GM19372 (cell line): ENCODE data around the gene LYST.

Source experiments
- ATAC-seq: cut with Tn5 transposase; IDR thresholded peaks from one replicate; pipeline ENCODE4 v1.9.1; 2021; ENCODE audit warnings: mild to moderate bottlenecking, low read depth, moderate library complexity; ENCODE audit not compliant: unreplicated experiment

LYST gene

GRCh38 chr1:235885655-235886262 is 19.1 kb upstream of the LYST start:
- no peak for ATAC-seq

GRCh38 chr1:235883261-235883927 is 16.7 kb upstream of the LYST start:
- no peak for ATAC-seq

DNA sequence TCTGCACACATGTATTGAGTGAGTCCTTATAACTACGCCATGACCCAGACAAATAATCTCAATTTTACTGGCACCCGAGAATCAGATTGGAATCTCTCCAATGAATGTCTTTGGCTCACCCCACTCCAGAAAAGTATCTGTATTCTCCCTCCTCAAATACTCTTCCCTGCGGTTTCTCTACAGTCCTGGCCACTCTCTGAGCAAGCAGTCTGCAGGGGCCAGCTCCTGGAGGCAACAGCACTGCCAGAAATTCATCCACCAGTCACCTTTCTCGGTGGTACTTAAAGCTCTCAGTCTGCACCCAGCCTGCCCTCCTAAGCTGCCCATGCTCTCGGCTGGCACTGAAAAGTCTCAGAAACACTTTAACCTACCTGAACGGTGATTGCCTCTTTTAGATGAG is 16.1 kb upstream of the LYST start:
- ATAC-seq: no peak

DNA sequence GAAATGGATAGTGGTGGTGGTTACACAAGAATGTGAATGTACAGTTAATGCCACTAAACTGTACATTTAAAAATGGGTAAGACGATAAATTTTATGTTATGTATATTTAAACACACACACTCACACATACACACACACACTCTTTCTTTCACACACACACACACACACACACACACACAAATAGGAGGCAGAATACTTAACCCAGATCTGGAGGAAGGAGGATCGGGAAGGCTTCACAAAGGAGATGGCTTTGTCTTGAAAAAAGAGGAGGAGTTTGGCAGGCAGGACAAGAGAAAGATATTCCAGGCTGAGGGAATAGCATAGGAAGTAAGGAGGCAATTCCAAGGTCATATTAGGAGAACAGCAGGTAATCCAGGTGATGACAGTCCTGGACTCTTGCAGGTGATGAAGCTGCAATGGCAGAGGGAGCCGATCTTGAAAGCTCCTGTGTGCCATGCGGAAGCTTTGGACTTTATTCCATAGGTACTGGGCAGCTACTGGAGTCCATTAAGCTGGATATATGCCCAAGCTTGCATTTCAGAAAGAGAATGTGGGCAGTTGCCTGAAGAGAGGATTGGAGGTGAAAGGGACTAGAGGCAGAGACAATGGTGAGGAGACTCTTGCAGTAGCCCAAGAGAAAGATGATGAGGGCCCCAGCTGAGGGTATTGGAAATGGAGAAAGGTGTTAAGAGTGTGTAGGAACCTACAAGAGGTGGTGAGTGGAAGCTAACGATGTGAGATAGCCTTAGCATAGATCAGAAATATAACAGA is 15.4 kb upstream of the LYST start:
- no peak for ATAC-seq

GRCh38 chr1:235878082-235878811 is 11.5 kb upstream of the LYST start:
- no peak for ATAC-seq

DNA sequence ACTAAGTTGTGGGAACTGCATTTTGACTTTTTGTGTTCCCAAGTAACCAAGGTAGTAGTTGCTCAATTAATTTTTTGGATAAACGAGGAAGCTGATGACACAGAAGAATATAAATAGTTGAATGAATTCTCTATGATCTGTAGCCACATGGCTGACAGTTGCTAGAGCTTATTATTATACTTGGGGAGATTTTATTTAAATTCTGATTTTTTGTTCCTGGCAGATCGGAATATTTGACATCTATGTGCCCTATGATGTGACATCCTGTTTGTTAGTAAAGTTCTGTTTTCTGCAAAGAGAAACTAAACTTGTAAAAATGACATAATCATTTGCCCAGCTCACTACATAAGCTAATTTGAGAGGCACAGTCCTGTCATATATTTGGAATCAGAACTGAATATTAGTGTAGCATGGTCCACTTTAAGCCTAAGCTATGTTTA is 9.7 kb upstream of the LYST start:
- no peak for ATAC-seq

DNA sequence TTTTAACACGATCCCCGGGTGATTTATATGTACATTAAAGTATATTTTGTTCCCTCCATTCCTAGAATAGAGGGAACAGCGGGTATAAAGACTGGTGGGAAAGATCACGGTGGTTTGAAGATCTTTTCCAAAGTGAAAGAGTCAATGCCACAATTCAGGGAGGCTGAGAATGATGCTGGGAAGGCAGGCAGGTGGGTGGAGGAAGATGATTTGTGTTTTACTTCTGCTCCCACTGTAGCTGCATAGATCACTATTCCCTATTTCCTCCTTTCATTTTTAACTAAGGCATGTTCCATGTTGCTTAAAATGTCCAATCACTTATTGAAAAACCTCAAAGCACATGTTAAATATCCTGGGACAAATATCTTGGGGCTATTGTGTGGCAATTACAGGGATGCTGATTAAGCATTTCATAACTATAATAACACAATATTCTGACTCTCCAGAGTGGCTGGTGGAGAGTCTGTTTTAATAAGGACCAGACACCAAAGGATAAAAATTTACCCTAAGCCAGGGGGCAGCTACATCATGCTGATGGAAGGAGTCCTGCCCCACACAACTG is 8.4 kb upstream of the LYST start:
- ATAC-seq: no peak

GRCh38 chr1:235874261-235874660 is 7.6 kb upstream of the LYST start:
- no peak for ATAC-seq

DNA sequence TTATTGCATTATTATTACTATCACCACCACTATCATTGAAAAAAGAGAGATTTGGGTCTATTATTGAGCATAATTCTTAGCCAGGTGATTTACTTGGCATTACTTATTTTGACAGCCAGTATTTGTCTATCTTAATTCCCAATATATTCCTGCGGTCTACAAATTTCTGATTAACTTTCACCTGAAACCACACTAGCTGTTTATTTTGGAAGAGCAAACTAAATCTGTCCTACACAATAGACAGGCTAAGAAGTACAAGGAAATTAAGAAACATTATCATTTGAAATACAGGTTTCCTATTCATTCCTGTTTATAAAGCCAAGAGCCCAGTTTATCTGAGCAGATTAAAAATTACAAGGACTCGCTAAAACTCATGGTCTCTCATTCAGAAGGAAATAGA is 6.9 kb upstream of the LYST start:
- no peak for ATAC-seq

DNA sequence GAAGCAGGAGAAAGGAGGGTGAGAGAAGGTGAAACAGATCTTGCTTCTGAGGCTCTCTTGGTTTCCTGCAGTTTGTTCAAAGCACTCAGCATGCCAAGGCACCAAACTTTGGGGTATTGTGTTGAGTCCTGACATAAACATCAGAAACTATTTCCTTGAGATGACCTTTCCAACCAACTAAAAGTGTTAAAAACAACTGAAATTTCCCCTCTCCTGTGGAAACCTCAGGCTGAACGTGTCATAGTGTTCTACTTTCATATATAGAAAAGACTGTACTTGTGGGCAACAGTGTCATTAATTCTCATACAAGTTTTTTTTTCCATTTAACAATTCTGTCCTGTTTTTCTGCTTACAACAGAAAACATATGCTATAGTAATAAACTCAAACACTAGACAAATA is 6.3 kb upstream of the LYST start:
- no peak for ATAC-seq

DNA sequence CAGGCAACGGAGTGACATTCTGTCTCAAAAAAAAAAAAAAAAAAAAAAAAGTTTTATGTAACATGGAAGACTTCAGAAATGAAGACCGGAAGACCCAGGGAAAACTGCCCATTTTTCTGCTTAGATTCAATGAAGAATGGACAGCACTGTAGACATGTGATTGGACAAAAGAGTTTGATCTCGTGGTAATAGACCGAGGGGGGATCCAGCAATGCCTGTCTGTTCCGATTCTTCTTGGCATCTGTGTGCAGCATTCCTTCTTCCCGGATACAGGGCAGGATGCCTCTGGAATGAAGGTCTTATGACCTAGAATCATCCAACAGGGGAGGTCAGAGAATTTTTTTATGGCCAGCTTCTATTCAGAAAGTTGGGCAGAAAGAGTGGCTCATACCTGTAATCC is 5.6 kb upstream of the LYST start:
- no peak for ATAC-seq

- ATAC-seq: peak; percentile 22
Measured at GRCh38 chr1:235867903-235868469, 1.3 kb upstream of the LYST start.

GRCh38 chr1:235866913-235867845 is 473 bp upstream of the LYST start:
- ATAC-seq: peak; percentile 69

- ATAC-seq: no peak
Measured at GRCh38 chr1:235865565-235866204, 1.0 kb downstream of the LYST start.

- ATAC-seq: no peak
Measured at GRCh38 chr1:235864931-235865525, 1.7 kb downstream of the LYST start.

GRCh38 chr1:235864469-235864868 is 2.2 kb downstream of the LYST start:
- no peak for ATAC-seq

GRCh38 chr1:235863699-235864093 is 3.0 kb downstream of the LYST start:
- ATAC-seq: no peak

- ATAC-seq: no peak
Measured at GRCh38 chr1:235861857-235862256, 4.8 kb downstream of the LYST start.
